ENCODE measurements around the gene ARSB. TPM values are rescaled to one million over a fixed set of nuclear protein-coding genes. Genes with fewer than 3 reads are reported as not detected.

The ARSB gene
- total RNA-seq, 1 donor from 2014 or later, result 7.2 TPM

- DNase-seq (ENCODE audit: low read depth in 2 of 2), result no peak
These were observed 257.0 kb downstream of the ARSB start for GRCh38 chr5:78727786-78728761.

Other genes with a start within 250 kb of the ARSB start
- 0.51 and 0.76 TPM in 2 replicates for gene DMGDH, start 84.4 kb upstream of the ARSB start, total RNA-seq
- gene BHMT2, start 84.5 kb upstream of the ARSB start, total RNA-seq, result 3.1 and 6.2 TPM in 2 replicates
- gene BHMT, start 126.5 kb upstream of the ARSB start, total RNA-seq, result not detected in 2 replicates